DLD1 (cell line): Measurements from ENCODE around the gene CD3G.
"Not testable (repeated sequence)": the region's sequence is repeated elsewhere in the genome, so short reads cannot be mapped to it uniquely, and the experiment has no call there.

Source experiments
- in situ Hi-C: cut with HindIII; loops from 2 replicates; pipeline ENCODE4 v1.10.0; 2017; ENCODE audit warnings: low sequenced_read_pairs

The CD3G gene

DNA sequence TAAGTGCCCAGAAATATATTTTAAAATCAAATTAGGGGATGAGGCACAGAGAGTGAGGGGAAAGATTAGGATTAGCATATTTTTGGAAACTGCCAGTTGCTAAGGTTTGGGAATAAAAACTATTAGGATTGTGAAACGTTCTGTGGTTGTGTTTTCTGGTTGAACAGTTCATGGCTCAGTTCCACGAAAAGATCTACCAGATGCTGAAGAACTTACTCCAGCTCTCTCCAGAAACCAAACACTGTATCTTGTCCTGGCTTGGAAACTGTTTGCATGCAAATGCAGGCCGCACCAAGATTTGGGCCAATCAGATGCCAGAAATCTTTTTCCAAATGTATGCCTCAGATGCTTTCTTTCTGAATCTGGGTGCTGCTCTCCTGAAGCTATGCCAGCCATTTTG is 30.6 kb downstream of the CD3G start:
- in situ Hi-C loops: no loop called here

DNA sequence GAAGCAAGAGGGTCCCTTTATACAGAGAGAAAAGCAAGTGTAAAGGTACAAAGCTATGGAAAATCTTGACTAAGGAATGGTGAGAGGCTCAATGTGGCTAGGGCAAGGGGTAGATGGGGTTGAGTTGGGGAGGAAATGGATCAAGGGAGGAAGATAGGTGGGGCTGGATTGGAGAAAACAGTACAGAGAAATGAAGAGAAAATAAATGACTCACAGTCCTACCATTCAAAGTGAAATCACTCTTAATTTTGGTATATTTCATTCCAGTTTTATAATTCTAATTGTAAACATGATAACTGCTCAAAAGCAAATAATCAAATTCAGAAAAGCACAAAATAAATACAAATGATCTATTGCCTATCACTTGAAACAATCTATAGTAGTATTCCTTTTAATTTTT is 31.8 kb downstream of the CD3G start:
- in situ Hi-C loops: no loop called here

DNA sequence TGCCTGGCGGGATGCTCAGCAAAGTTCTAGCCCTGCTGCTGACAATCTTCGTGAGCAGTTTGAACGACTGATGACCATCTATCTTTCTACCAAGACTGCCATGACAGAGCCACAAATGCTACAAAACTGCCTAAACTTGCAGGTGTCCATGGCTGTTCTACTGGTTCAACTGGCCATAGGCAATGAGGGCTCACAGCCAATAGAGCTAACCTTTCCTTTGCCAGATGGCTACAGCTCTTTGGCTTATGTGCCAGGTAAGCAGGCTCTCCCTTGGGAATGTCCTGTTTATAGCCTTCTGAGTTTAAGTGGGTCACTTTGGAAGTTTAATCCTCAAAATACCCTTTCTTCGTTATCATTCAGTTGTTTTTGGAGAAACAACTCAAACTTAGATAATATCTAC is 35.4 kb downstream of the CD3G start:
- in situ Hi-C loops: no loop called here

DNA sequence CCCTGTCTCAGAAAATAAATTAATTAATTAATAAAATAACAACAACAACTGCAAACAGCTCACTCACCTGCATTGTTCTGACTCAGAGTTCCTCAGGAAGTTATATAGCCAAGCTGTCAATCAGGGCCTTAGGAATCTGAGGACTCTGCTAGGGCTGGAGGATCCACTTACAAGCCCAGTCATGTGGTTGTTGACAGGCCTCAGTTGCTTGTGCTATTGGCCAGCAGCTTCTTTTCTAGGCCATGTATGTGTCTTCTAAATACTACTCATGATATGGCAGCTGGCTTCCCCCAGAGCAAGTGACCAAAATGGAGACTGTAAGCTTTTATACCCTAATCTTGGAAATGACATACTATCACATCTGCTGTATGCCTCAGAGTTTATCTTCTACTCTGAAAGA is 36.4 kb downstream of the CD3G start:
- in situ Hi-C loops: no loop called here

DNA sequence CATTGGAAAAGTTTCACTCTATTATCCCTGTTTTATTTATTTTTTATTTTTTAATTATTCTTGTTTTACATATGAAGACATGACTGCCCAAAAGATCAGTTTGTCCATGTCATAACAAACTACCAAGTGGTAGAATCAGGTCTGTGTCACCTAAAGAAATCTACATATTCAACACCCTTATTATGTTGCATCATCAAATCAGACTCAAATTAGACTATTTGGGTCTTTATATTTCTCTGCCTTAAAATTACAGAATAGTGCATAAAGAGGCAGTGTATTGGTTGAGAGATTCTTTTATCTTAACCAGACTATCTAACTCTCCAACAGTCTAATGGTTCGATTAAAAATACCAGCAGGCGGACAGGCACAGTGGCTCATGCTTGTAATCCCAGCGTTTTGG is 38.8 kb downstream of the CD3G start:
- in situ Hi-C loops: no loop called here

DNA sequence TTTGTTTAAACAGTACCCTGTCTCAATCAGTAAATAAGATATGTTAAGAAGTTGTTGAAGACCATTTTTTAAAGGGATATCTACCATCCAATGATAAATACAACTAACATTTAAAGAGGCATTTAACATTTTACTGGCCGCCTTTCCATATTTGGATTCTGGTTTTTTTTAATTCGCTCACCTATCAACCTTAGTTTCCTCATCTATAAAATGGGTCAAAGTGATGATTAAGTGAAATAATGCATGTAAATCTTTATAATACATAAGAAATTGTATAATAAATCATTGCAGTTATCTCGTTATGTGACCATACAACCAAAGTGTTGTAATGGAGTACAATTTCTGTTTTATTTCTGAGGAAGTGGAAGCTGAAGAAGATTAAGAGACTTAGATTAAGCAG is 39.5 kb downstream of the CD3G start:
- in situ Hi-C loops: no loop called here

DNA sequence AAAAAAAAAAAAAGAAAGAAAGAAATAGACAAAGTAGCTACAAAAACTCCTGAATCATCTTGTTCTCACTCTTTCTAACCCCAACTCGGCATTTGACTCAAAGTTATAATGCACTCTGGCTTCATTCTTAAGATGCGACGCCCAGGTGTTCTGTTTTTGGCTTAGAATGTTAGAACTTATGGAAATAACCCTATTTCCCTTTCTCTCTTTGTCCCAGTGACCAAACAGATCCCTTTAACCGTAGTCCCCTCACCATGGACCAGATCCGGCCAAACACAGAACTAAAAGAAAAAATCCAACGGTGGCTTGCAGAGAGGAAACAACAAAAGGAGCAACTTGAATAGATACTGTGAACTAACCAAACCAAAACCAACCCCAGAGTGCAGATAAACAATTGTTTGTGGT is 52.0 kb downstream of the CD3G start:
- in situ Hi-C loops: no loop called here

DNA sequence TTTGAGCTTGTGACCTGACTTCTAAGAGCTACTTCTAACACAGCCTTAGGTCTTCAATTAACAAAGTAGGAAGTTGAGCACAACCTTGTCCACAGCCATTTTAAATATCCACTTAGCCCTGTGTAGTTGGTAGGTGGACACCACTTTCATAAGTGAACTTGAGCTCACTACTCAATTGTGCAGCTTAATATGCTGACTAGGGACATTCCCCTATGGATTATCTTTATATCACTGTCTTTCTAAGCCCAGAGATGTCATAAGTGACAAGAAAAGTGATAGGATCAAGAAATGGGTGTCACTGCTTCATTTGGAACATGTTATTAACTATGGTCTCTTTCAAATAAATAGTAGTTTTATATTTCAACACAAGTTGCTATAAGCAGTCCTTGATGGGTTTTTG is 53.3 kb downstream of the CD3G start:
- in situ Hi-C loops: no loop called here

DNA sequence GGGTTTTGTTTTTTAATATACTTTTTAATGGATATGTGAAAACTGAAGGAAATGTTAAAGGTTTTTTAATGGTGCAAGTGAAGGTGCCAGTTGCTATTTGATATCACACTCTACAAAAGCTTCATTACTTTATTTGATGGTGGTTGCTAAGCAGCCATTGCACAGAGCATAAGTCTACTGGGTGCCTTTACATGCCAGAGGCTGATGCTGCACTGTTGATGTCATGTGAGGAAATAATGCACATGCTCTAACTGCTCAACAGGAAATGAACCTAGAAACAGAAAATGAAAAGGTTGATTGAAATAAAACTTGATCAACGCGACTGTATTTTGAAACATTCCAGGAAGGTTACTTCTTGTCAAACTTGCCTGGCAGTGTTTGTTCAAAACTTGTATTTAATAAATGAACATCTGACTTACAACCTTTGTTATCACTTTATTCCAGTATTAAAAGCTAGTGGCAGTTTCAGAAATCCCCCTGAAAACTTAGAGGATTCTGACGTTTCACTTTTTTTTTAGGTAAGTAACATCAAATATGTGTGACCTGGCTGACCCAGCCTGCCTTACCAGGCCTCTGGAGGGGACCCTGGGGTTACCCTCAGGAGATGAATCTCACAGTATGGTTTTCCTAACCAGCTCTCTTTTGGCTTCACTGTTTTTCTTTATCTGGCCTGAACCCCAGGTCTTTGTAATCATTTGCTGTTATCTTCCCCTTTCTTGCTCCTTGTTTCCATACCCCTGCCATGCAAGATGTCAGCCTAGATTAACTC is 54.8 kb downstream of the CD3G start:
- in situ Hi-C loops: no loop called here

DNA sequence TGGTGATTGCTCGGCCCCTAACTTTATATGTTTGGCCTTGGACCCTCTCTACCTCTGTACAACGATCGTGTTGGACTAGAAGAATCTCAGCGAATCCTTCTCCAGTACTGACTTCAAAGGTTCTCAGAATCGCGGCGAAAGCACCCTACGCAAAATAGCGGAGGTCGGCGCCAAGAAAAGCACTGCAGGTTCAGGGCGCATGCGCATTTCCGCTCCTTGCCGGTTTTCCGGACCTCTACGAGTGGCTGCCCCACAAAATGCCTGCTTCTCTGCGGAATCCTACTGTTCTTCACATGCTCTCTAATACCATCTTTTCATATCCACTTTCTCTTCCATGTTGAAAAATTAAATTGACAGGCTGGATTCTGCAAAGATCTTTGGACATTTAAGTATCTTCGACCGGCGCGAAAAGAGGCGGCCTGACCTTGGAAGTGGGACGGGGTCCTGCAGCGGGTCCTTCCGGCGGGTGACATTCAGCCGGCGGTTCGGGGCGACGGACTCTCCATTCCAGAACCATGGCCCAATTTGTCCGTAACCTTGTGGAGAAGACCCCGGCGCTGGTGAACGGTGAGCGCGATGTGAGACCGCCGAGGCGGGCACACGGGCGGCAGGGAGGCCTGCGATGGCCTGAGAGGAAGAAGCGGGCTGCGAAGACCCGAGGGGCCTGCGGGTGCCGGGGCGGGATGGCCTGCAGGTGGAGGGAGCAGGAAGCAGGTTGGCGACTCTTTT is 57.2 kb downstream of the CD3G start, which contains the start of gene ATP5MG:
Gene ATP5MG (plus strand): TSS at position 456 of the 729 bp plus-strand sequence. CDS start 60 bp downstream, at position 516.
- in situ Hi-C loops: no loop called here

DNA sequence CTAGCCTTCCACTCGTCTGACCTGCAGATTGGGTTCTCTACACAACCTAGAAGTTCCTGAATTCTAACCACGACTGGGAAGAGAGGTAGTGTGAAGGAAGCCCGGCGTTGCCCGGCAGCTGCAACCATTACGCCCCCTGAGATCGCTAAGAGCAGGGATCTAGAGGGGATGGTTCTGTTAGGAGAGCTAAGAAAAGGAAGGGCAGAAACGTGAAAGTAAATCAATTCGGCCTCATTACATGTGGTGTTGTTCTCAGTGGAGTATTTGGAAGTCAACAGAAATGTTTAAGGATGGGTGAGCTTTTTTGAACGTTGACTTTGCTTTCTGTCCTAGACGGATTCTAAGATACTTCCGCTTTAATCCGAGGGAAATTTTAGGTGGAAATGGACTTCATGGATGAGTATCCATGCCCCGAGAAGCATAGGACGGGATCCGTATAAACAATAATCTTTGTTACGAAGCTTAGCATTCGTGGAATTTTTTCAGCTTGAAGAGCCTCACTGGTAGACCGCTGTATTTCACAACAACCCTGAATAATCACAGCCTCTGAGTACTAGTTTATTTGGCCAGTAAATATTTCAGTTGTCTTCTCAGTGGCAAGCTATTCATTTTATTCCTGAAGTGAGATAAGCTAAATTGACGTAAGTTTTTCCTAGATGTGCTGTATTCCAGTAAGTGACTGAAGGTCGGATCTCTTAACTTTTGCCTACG is 57.9 kb downstream of the CD3G start:
- in situ Hi-C loops: no loop called here

DNA sequence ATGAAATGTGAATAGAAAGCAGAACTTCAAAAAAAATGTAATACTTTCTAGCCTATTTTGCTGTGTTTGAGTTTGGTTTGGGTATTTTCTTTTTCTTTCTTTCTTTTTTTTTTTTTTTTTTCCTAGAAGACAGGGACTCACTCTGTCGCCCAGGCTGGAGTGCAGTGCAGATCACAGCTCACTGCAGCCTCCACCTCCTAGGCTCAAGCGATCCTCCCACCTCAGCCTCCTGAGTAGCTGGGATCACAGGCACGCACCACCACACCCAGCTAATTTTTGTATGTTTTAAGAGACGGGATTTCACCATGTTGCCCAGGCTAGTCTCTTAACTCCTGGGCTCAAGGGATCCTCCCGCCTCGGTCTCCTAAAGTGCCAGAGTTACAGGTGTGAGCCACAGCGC is 58.5 kb downstream of the CD3G start:
- in situ Hi-C loops: not testable (repeated sequence)
